HG03432 (cell line): ENCODE data around the gene LAMB1.
"Not testable (repeated sequence)": the region's sequence is repeated elsewhere in the genome, so short reads cannot be mapped to it uniquely, and the experiment has no call there.

Experiments used
- ATAC-seq: cut with Tn5 transposase; IDR thresholded peaks from one replicate; pipeline ENCODE4 v1.9.1; 2021; ENCODE audit warnings: mild to moderate bottlenecking, moderate library complexity; ENCODE audit not compliant: unreplicated experiment

Gene LAMB1

DNA sequence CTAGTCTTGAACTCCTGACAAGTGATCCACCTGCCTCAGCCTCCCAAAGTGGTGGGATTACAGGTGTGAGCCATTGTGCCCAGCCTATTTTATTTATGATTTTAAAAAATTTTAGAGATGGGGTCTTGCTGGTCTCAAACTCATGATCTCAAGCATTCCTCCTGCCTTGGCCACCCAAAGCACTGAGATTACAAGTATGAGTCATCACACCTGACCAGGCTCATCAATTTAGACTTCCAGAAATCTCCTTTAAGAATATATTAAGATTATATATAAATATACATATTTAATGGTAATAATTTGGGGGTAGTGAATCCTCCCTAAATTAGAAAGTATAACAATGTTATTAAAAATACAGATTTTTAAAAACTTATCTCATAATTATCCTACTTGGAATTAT is 29.1 kb downstream of the LAMB1 start:
- no peak for ATAC-seq

GRCh38 chr7:107972941-107973376 is 30.0 kb downstream of the LAMB1 start:
- no peak for ATAC-seq

DNA sequence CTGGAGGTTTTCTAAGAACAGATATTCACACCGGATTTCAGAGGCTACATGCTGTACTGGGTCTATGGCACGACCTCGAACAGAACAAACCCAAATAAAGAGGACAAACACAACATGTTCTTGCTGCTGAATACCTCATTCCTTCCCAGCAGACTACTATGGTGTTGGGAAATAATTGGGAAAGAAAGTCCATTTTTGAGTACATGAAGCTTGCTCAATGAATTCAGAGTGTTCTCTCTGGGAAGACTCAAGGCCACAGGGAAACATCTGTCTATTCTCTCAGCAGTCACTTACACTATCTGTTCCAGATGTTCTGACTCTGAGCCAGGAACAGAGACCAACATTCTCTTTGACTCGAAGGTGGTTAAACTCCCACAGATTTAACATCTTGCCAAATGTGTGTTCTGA is 30.9 kb downstream of the LAMB1 start:
- no peak for ATAC-seq

- no peak for ATAC-seq
Measured at GRCh38 chr7:107971613-107972012, 31.3 kb downstream of the LAMB1 start.

DNA sequence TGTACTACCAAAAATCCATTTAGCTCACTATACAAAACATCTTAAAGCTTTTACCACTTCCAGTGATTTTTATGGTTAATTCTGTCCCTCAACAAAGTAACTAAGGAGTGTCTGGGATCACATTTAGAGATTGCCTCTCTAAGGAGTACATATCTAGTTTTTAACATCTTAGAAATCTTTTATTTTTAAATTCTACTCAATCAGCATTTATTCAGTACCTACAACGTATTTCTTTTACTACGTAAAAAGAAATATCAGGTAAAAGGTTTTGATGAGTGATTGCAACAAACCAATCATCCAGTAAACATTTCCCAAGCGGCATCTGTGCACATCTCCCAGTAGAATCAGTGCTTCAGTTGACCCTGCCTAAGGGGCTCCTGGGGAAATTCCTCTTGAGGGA is 31.9 kb downstream of the LAMB1 start:
- ATAC-seq, result no peak

GRCh38 chr7:107969856-107970255 is 33.1 kb downstream of the LAMB1 start:
- ATAC-seq, result no peak

- ATAC-seq, result no peak
Measured at GRCh38 chr7:107968449-107968848, 34.5 kb downstream of the LAMB1 start.

DNA sequence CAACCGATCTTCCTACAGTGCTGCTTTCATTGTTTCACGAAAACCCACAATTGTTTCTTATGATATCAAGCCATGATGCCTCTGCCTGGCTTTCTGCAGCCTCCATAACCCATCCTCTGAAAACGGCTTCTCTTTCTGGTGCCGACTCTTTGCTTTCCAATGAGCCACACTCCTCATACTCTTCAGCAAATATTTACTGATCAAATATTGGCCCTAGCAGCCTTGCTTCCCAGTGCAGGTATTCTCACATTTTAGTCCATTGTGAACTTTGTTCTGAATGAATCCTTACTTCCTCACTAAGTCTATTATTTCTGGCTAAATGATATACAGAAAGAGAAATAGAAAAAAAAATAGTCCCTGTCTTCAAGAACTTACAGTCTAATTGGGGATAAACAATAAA is 35.5 kb downstream of the LAMB1 start:
- ATAC-seq, result no peak

DNA sequence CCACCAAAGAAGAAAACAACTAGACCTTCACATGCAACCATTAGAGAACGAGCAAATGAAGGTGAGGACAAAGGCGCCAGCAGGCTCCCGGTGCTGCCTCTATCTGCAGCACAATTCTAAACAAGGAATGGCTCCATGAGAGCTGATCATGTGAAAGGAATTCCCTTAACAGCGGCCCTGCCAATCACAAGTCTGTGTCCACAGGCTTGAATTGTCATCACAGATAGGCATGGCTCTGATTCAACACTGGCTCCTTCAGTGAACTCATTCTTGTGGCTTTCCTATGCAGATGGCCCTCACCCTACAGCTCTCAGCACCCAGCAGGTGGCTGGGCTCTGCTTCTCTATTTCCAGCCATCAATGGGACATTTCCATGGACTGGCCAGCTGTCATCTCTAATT is 36.2 kb downstream of the LAMB1 start:
- no peak for ATAC-seq

- ATAC-seq, result no peak
Measured at GRCh38 chr7:107964510-107964909, 38.5 kb downstream of the LAMB1 start.

GRCh38 chr7:107962817-107963216 is 40.1 kb downstream of the LAMB1 start:
- ATAC-seq, result no peak

DNA sequence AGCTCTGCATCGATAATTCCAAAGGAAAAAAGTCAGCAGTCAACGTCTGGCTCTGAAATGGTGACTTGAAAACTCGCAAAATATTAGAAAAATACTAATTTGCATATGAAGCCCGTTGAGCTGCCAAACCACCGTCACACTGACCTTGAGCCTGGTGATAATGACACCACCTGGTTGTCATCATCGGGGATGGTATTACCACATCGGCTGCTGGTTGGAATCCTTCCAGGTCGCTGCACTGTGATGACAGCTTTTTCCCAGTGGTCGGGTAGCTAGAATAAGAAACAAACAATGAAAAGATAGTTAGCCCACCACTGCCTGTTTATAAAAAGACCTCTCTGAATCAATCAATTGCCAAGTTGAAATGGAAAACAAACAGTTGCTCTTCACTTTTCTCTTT is 41.6 kb downstream of the LAMB1 start:
- ATAC-seq, result no peak

GRCh38 chr7:107960272-107960671 is 42.7 kb downstream of the LAMB1 start:
- ATAC-seq, result no peak

DNA sequence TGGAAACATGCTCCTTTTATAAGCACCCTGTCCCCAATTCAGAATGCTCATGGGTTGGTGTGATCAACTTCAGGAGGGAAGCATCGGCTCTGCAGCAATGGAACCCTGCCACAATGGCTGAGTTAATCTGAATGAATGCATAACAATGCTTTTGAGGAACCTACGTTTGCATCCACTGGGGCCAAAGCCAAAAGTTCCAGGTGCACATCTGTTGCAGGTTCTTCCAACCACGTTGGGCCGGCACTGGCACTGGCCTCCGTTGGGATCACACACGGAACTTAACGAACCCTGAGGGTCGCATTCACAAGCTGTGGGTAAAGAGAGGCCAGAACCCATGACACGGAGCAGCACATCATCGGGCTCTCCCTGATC is 43.4 kb downstream of the LAMB1 start:
- no peak for ATAC-seq

DNA sequence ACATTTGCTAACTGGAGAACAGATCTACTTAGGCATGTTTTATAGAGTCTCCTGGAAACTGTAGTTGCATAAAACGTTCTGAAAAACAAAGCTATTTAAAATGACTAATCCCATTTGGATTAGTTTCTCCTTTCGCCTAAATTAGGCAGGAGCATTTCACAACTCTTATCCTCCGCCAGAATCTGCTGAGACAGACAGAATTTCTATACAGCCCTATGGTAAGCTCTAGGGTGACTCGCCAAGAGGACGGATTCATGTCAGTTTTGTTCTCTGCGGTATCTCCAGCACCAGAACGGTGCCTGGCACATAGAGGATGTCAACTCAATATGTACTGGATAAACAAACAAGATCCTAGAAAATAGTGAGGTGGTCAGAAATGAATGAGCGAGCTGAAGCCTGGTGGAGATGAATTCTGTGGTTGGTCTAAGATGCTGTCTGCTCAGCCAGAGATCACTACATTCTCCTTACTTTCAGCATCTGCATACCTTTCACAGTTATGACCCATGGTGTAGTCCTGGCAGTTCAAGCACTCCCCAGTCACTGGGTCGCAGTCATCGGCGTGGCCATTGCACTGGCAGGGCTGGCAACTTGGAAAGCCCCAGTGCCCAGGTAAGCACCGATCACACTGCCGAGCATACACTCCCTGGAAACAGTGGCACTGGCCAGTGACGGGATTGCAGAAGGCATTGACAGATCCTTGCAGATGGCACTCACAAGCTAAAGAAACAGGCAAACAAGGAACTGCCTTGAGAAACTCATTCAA is 44.0 kb downstream of the LAMB1 start:
- no peak for ATAC-seq

DNA sequence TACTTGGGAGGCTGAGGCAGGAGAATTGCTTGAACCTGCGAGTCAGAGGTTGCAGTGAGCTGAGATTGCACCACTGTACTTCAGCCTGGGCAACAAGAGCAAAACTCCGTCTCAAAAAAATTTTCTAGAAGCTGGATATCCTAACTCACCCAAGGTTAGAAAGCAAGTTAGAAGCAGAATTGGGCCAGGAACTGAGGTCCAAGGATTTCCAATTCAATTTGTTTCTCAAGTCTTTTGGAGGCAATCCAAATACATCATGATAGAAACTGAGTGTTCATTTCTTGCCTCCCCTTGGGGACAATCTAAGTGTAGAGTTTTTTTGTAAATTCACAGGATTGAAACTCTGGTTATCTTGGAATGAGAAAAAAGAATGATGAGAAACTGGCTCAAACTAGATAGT is 45.5 kb downstream of the LAMB1 start:
- ATAC-seq, result no peak

- ATAC-seq, result not testable (repeated sequence)
Measured at GRCh38 chr7:107956950-107957349, 46.0 kb downstream of the LAMB1 start.

GRCh38 chr7:107955394-107955793 is 47.6 kb downstream of the LAMB1 start:
- ATAC-seq, result no peak

DNA sequence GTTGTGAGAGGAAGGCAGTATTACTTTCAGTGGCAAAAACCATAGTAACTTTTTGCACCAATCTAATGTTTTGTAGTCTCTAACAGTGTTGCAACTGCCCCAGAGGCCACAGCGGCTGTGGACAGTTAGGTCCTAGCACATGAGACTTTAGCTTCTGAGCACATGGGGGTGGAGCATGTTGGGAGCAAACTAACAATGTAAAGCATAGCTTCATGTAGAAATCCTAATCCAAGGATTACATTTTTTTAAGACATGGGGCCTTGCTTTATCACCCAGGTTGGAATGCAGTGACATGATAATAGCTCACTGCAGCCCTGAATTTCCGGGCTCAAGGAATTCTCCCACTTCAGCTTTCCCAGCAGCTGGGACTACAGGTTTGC is 49.0 kb downstream of the LAMB1 start:
- no peak for ATAC-seq

DNA sequence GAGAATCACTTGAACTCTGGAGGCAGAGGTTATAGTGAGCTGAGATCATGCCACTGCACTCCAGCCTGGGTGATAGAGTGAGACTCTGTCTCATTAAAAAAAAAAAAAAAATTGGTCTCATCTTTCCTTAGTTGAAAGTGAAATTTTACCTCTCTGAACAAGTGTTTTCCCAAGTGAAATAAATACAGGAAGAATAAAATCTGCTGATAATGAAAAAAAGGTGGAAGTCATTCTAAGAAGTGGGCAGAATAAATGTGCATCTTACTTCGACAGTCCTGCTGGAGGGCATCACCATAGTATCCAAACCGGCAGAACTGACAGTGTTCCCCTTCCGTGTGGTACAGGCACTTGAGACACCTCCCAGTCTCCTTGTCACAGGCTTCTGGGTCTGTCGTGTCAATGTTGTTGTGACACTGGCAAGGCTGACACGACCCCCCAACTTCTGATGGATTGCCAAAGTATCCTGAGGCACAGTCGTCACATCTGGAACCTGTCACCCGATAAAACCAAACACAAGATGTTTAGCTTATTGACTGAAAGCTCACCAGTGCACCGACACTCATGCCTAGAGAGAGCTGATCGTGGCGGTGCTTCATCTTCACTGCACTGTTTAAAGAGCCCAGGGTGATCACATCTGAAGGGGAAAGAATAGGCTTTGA is 49.6 kb downstream of the LAMB1 start:
- ATAC-seq, result no peak

- no peak for ATAC-seq
Measured at GRCh38 chr7:107951896-107952295, 51.1 kb downstream of the LAMB1 start.

- no peak for ATAC-seq
Measured at GRCh38 chr7:107951172-107951787, 51.7 kb downstream of the LAMB1 start.
